Uterus (tissue), 2 donors: ENCODE results near the gene PPP2R2C.

Experiments used
- CTCF ChIP-seq, 4 experiments: fragments of 200-600 bp in 2 of 4; fragments of 450-650 bp in 2 of 4; sonication (generic) in 2 of 4; IDR thresholded peaks; one replicate each; pipeline ENCODE4 v1.5.1; 2016 to 2019; ENCODE audit warnings: antibody characterized with exemption in 4 of 4, mild to moderate bottlenecking in 2 of 4, moderate library complexity in 1 of 4
- POLR2A ChIP-seq, 2 donors: fragments of 450-650 bp; IDR thresholded peaks; one replicate each; pipeline ENCODE4 v1.6.1; 2016; ENCODE audit warnings: antibody characterized with exemption in 2 of 2, mild to moderate bottlenecking in 1 of 2, moderate library complexity in 1 of 2

GRCh38 chr4:6458528-6458927, 13.9 kb downstream of the PPP2R2C start:
- TF ChIP-seq CTCF (IDR thresholded peaks at IDR 0.05) (no peak), POLR2A (IDR thresholded peaks at IDR 0.05) (no peak)
